Hepatocyte (in vitro differentiated cells): Measurements from ENCODE around the gene EPHA5. TPM values are rescaled to one million over a fixed set of nuclear protein-coding genes. Genes with fewer than 3 reads are reported as not detected.

Experiments used
- DNase-seq: peaks from one replicate; pipeline ENCODE4 v3.0.0-alpha.2; 2016; ENCODE audit warnings: low spot score
- H2AFZ ChIP-seq: fragments of 200-600 bp; sonication (generic); 2 replicates; pipeline ENCODE4 v1.6.0; 2016; ENCODE audit warnings: antibody characterized with exemption, mild to moderate bottlenecking
- H3K27ac ChIP-seq: fragments of 200-600 bp; sonication (generic); 2 replicates; pipeline ENCODE4 v1.5.1; 2016; ENCODE audit warnings: mild to moderate bottlenecking
- H3K27me3 ChIP-seq: fragments of 200-600 bp; sonication (generic); 2 replicates; pipeline ENCODE4 v1.6.1; 2016
- H3K36me3 ChIP-seq: fragments of 200-600 bp; sonication (generic); replicated peaks from 2 replicates; pipeline ENCODE4 v1.5.1; 2016; ENCODE audit warnings: low read depth; ENCODE audit not compliant: insufficient read depth
- H3K4me1 ChIP-seq: fragments of 200-600 bp; sonication (generic); 2 replicates; pipeline ENCODE4 v1.5.1; 2016; ENCODE audit warnings: mild to moderate bottlenecking, moderate library complexity; ENCODE audit not compliant: insufficient read depth
- H3K4me2 ChIP-seq: fragments of 200-600 bp; sonication (generic); 2 replicates; pipeline ENCODE4 v1.6.0; 2016
- H3K4me3 ChIP-seq: fragments of 200-600 bp; sonication (generic); 2 replicates; pipeline ENCODE4 v1.5.1; 2016; ENCODE audit warnings: mild to moderate bottlenecking
- H3K79me2 ChIP-seq: fragments of 200-600 bp; sonication (generic); 2 replicates; pipeline ENCODE4 v1.6.0; 2017; ENCODE audit warnings: mild to moderate bottlenecking
- H3K9me2 ChIP-seq: fragments of 200-600 bp; sonication (generic); replicated peaks from 2 replicates; pipeline ENCODE4 v1.6.0; 2017; ENCODE audit warnings: mild to moderate bottlenecking; ENCODE audit not compliant: insufficient read depth
- H3K9me3 ChIP-seq: fragments of 200-600 bp; sonication (generic); 2 replicates; pipeline ENCODE4 v1.5.1; 2016; ENCODE audit warnings: low read depth, mild to moderate bottlenecking
- H4K20me1 ChIP-seq: fragments of 200-600 bp; sonication (generic); 2 replicates; pipeline ENCODE4 v1.6.0; 2016; ENCODE audit warnings: mild to moderate bottlenecking; ENCODE audit not compliant: insufficient read depth, poor library complexity, severe bottlenecking
- CTCF ChIP-seq: fragments of 200-600 bp; sonication (generic); IDR thresholded peaks from 2 replicates; pipeline ENCODE4 v1.5.1; 2016; ENCODE audit warnings: antibody characterized with exemption, mild to moderate bottlenecking; ENCODE audit not compliant: poor library complexity
- EZH2 ChIP-seq: fragments of 200-600 bp; sonication (generic); IDR thresholded peaks from 2 replicates; pipeline ENCODE4 v1.6.1; 2016; ENCODE audit warnings: antibody characterized with exemption, mild to moderate bottlenecking, borderline replicate concordance
- EZH2phosphoT487 ChIP-seq: fragments of 200-600 bp; sonication (generic); IDR thresholded peaks from one replicate; pipeline ENCODE4 v1.6.1; 2018; ENCODE audit warnings: antibody characterized with exemption, mild to moderate bottlenecking, low read depth, moderate library complexity; ENCODE audit not compliant: unreplicated experiment, severe bottlenecking
- WGBS: methylation state at CpG from one replicate; pipeline ENCODE4 v1.1.6; 2016; ENCODE audit warnings: low lambda C conversion rate; ENCODE audit errors: missing lambda C conversion rate; 5-methylcytosine and 5-hydroxymethylcytosine counted together
- polyA plus RNA-seq: library from polyadenylated mRNA; unstranded; fragments of >200 nt; fragmentation: Nextera tagmentation; extraction: Ambion mirVana; gene quantifications from 2 replicates; pipeline ENCODE4 v1.2.1, GENCODE V29; 2016
- total RNA-seq: library from RNA; depleted of rRNA; stranded (reverse); fragments of >200 nt; gene quantifications from 2 replicates; pipeline ENCODE4 v1.2.3, GENCODE V29; 2014

Gene EPHA5
- total and polyA plus RNA-seq, 2 experiments from 2014 or later: 0.05 to 0.63 TPM

- Histone ChIP-seq H3K4me1 (no peaks in the 10 kb centered on the region), H3K79me2 (no peaks in the 10 kb centered on the region), H3K36me3 (no peaks in the 10 kb centered on the region), H3K9me3 (no peaks in the 10 kb centered on the region), H2AFZ (no peak overlapping the region), H4K20me1 (no peaks in the 10 kb centered on the region), H3K9me2 (no peaks in the 10 kb centered on the region), H3K4me3 (no peak overlapping the region), H3K27me3 (no peaks in the 10 kb centered on the region), H3K27ac (no peak overlapping the region), H3K4me2 (no peak overlapping the region)
- no peak for DNase-seq
- 74% methylated on average over 1 of the region's 1 CpG for WGBS
- no peak for TF ChIP-seq EZH2phosphoT487
- no peak for TF ChIP-seq EZH2
- no peak for TF ChIP-seq CTCF
Observed at GRCh38 chr4:65510976-65511375, 159.3 kb downstream of the EPHA5 start.

GRCh38 chr4:65508168-65508567 is 162.1 kb downstream of the EPHA5 start:
- WGBS: 67% methylated on average over 2 of the region's 2 CpGs
- Histone ChIP-seq H3K4me3 (no peak overlapping the region), H3K79me2 (no peaks in the 10 kb centered on the region), H3K27ac (no peak overlapping the region), H3K4me2 (no peak overlapping the region), H2AFZ (no peak overlapping the region), H4K20me1 (no peaks in the 10 kb centered on the region), H3K27me3 (no peaks in the 10 kb centered on the region), H3K9me2 (no peaks in the 10 kb centered on the region), H3K36me3 (no peaks in the 10 kb centered on the region), H3K9me3 (no peaks in the 10 kb centered on the region), H3K4me1 (no peaks in the 10 kb centered on the region)
- DNase-seq: no peak
- TF ChIP-seq CTCF (no peak), EZH2phosphoT487 (no peak), EZH2 (no peak)

GRCh38 chr4:65502131-65502701 is 168.1 kb downstream of the EPHA5 start:
- Histone ChIP-seq H3K9me3 (no peaks in the 10 kb centered on the region), H3K4me2 (no peak overlapping the region)

More at GRCh38 chr4:65502131-65502701, 168.1 kb downstream of the EPHA5 start:
- no peaks in the 10 kb centered on the region for H4K20me1 ChIP-seq
- H3K27ac ChIP-seq: no peak overlapping the region
- DNase-seq: no peak
- 60% methylated on average over 2 of the region's 2 CpGs for WGBS
- H3K79me2 ChIP-seq: no peaks in the 10 kb centered on the region
- no peaks in the 10 kb centered on the region for H3K36me3 ChIP-seq
- H2AFZ ChIP-seq: no peak overlapping the region
- TF ChIP-seq EZH2phosphoT487: no peak
- TF ChIP-seq EZH2: no peak
- TF ChIP-seq CTCF: no peak
- no peaks in the 10 kb centered on the region for H3K27me3 ChIP-seq
- H3K4me1 ChIP-seq: no peaks in the 10 kb centered on the region
- no peaks in the 10 kb centered on the region for H3K9me2 ChIP-seq
- H3K4me3 ChIP-seq: no peak overlapping the region
